ENCODE measurements around the gene OR13C5.
"Not testable (repeated sequence)": the region's sequence is repeated elsewhere in the genome, so short reads cannot be mapped to it uniquely, and the experiment has no call there.

DNA sequence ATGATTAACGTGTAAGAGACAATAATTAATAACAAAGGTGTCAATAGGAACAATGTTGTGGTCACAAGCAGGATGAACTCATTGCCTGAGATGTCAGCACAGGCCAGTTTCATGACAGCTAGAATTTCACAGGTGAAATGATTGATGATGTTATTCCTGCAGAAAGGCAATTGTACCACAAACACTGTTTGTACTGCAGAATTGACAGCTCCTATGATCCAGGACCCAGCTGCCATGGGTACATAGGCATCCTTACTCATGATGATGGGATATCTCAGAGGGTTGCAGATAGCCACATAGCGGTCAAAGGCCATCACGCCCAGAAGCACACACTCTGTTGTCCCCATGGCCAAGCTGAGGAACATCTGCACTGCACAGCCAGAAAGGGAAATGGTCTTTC, 464 bp downstream of the OR13C5 start:
- TF ChIP-seq, protein P1, sequence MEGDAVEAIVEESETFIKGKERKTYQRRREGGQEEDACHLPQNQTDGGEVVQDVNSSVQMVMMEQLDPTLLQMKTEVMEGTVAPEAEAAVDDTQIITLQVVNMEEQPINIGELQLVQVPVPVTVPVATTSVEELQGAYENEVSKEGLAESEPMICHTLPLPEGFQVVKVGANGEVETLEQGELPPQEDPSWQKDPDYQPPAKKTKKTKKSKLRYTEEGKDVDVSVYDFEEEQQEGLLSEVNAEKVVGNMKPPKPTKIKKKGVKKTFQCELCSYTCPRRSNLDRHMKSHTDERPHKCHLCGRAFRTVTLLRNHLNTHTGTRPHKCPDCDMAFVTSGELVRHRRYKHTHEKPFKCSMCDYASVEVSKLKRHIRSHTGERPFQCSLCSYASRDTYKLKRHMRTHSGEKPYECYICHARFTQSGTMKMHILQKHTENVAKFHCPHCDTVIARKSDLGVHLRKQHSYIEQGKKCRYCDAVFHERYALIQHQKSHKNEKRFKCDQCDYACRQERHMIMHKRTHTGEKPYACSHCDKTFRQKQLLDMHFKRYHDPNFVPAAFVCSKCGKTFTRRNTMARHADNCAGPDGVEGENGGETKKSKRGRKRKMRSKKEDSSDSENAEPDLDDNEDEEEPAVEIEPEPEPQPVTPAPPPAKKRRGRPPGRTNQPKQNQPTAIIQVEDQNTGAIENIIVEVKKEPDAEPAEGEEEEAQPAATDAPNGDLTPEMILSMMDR (conservative IDR thresholded peaks at IDR 0.05 in 1 of 2, IDR thresholded peaks at IDR 0.05 in 1 of 2; ENCODE audit: extremely low read depth in 1 of 2, insufficient read depth in 1 of 2, low read depth in 1 of 2, low read length in 2 of 2): not testable (repeated sequence)
- TF ChIP-seq EZH2 (IDR thresholded peaks at IDR 0.05; ENCODE audit: borderline replicate concordance, low read length): not testable (repeated sequence)

All from mammary epithelial cell (primary cell).